Peyer's patch (tissue), 4 donors: ENCODE measurements around the gene DNPH1.

ENCODE experiments used
- CTCF ChIP-seq, 6 experiments: fragments of 450-650 bp in 4 of 6; fragments of 200-600 bp in 2 of 6; sonication (generic) in 1 of 6; IDR thresholded peaks; one replicate each; pipeline ENCODE4 v1.5.1; 2017 to 2019; ENCODE audit warnings: antibody characterized with exemption in 6 of 6, mild to moderate bottlenecking in 3 of 6, moderate library complexity in 1 of 6
- POLR2A ChIP-seq, 2 donors: fragments of 450-650 bp; IDR thresholded peaks; one replicate each; pipeline ENCODE4 v1.5.1; 2017; ENCODE audit warnings: antibody characterized with exemption in 2 of 2, mild to moderate bottlenecking in 2 of 2, moderate library complexity in 2 of 2

DNA sequence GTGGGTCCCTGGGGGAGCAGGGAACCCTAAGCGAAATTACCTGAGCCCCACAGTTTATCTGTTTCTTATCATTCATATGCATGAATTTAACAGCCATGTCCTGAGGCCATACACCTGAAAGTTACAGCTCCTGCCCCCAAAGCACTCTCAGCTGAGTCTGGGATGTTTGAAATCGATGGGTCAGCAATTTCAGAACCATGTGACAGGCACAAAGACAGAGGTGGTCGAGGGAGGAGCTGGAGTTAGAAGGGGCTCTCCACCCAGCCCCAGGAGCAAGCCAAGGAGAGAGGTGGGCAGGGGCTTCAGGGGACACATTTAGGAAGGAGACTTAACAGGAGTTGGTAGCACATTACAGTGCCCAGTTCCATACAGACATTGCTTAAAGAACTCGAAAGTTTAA is 28.9 kb upstream of the DNPH1 start:
- no peak for TF ChIP-seq CTCF (IDR thresholded peaks at IDR 0.05)
- no peak for TF ChIP-seq POLR2A (IDR thresholded peaks at IDR 0.05)
